IMR-90 (cell line): ENCODE measurements around the gene RAP1GAP2.
A peak's percentile ranks its signal among the peaks of the same experiment; 100 is the strongest.

Experiments used
- CEBPB ChIP-seq: IDR thresholded peaks from 2 replicates; pipeline ENCODE4 v1.6.1; 2012; ENCODE audit warnings: low read depth, low read length, improper control_type of control experiment
- FOS ChIP-seq: fragments of 150-350 bp; IDR thresholded peaks from 2 replicates; pipeline ENCODE4 v1.6.1; 2016; ENCODE audit warnings: low read depth, low read length
- RCOR1 ChIP-seq: IDR thresholded peaks from 2 replicates; pipeline ENCODE4 v1.6.1; 2012; ENCODE audit warnings: mild to moderate bottlenecking, low read length, improper control_type of control experiment; ENCODE audit not compliant: insufficient replicate concordance
- TF ChIP-seq, protein P1 (sequence below): conservative IDR thresholded peaks from 2 replicates; pipeline ENCODE4 v1.5.1; 2012; ENCODE audit warnings: mild to moderate bottlenecking, low read depth, low read length, improper control_type of control experiment

DNA sequence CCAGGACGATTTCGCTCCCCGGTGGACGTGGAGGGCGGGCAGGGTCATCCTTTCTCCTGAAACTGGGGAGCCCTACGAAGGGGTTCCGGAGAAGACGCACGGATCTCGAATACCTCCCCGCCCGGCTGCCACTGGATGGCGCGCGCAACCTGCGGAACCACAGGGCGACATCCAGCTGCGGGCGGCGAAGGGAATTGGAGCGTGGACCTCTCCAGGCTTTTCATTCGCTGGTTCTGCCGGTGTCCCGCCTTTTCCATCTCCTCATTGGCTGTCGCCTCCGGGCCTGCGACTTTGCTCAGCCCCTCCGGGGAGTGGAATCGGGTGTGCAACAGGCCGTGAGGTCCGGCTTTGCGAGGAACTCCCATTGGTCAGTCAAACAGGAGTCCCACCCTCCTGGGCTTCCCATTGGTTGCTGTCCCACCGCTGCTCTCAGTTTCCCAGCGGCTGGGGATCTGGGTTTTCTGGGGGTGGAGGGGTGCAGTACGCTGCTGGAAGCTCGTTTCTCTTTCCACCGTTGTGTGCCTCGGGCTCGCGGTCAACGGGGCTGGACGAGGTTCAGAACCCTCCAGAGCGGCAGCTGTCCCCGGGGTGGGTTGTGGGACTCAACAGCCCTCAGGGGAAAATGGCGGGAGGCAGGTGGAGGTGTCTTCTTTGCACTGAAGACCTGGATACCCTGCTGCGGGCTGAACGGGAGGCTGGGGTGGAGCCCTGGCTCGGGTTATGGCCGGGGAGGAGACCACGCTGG is 252.7 kb downstream of the RAP1GAP2 start:
- TF ChIP-seq, protein P1, sequence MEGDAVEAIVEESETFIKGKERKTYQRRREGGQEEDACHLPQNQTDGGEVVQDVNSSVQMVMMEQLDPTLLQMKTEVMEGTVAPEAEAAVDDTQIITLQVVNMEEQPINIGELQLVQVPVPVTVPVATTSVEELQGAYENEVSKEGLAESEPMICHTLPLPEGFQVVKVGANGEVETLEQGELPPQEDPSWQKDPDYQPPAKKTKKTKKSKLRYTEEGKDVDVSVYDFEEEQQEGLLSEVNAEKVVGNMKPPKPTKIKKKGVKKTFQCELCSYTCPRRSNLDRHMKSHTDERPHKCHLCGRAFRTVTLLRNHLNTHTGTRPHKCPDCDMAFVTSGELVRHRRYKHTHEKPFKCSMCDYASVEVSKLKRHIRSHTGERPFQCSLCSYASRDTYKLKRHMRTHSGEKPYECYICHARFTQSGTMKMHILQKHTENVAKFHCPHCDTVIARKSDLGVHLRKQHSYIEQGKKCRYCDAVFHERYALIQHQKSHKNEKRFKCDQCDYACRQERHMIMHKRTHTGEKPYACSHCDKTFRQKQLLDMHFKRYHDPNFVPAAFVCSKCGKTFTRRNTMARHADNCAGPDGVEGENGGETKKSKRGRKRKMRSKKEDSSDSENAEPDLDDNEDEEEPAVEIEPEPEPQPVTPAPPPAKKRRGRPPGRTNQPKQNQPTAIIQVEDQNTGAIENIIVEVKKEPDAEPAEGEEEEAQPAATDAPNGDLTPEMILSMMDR: peak; percentile 64
- TF ChIP-seq RCOR1 (no peak), CEBPB (no peak), FOS (no peak)
